Measurements from ENCODE around the gene PTPRE.

The PTPRE gene

GRCh38 chr10:128105383-128105782 is 198.5 kb downstream of the PTPRE start:
- no peak for DNase-seq

GRCh38 chr10:128109707-128110106 is 202.8 kb downstream of the PTPRE start:
- DNase-seq: no peak

DNA sequence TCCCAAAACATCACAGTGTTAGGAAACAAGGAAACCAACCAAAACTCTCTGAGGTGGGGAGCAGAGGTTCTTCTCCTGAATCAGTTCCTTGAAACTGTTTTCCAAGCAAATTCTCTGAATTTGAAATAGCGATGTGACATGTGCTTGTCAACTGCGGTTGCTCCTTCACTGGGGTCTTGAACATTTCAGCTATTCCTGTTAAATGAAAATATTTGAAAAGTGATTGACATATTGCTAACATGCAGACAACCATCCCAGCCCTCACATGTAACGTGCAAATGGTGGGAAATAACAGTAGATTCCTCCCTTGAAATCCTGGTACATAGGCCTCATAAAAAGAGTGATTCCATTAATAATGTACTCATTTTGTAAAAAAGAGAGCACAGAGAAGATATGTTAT is 203.4 kb downstream of the PTPRE start:
- DNase-seq: no peak

GRCh38 chr10:128111696-128112095 is 204.8 kb downstream of the PTPRE start:
- DNase-seq: peak in 1 of 2 donors; percentile 23

- no peak for DNase-seq
Observed at GRCh38 chr10:128113026-128113425, 206.1 kb downstream of the PTPRE start.

DNA sequence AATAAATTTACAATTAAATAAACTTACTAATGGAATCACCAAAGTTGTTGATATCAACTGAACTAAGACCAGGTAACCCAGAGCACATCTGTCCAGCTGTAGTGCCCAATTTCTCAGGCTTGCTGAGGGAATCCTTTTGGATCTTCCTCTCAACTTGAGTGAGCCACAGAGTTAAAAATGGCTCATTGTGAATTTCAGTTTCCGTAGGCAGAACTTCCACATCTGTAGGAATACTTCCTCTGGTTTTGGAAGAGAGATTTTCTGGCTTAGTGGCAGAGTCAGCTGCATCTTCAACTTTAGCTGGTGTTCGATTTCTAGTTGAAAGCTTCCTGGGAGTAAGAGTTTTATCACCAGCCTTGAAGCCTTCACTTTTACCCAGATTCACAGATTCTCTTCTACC is 208.0 kb downstream of the PTPRE start:
- peak in 1 of 2 donors; percentile 51 for DNase-seq

DNA sequence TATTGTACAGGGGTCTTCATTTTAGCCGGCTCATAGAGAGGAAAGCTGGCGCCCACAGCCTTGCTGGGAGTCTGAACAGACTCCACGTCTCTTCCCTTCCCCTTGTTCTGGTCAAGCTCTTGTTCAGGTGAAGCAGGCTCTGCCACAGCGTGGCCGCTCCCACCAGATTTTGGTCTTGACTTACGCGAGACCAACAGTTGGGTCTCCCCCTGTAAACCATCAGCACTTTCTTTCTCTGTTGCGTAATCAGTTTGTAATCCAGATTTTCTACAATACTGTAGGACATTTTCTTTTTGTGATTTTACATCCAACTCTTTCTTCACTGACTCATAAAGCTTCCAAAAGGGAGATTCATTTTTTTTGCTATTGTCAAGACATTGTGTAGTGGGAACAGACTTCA is 208.5 kb downstream of the PTPRE start:
- DNase-seq: no peak

- no peak for DNase-seq
Observed at GRCh38 chr10:128116187-128116586, 209.3 kb downstream of the PTPRE start.

GRCh38 chr10:128116851-128117615 is 210.1 kb downstream of the PTPRE start:
- DNase-seq: no peak

DNA sequence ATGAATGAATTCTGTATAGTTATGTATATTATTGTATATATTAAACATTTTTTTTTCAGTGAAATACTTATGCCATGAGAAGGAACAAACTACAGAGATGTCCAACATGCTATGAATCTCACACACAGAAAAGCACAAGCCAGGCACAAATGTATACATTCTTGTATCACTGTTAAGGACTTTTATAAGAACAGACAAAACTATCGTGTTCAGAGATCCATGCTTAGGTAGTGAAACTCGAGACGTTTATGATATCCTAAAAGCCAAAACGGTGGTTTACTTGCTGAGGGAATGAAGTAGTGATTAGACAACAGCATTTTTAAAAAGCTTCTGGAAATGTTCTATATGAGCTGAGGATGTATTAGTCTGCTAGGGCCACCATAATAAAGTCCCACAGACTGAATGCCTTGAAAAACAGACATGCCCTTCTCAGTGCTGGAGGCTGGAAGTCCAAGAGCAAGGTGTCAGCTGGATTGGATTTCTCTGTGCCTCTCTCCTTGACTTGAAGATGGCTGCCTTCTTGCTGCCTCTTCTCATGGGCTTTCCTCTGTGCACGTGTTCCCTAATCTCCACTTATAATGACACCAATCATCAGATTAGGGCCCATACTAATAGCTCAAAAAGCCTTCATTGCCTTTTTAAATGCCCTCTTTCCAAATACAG is 215.0 kb downstream of the PTPRE start:
- no peak for DNase-seq

DNA sequence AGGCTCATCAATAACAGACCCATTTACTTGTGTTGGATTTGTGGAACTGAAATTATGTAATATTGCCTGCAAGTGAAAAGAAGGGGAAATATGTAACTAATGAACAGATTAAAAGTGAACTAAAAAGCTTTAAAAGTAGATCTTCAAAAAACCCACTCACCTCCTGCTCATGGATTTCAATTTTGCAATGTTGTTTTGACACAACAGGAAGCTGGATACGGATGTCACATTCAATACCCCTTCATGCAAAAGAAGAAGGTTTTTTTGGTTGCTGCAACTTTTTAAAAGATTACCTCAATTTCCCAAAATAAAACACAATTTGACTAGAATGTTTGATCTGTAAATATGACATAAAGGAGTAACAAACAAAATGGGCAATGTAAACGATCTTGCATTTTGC is 216.0 kb downstream of the PTPRE start:
- DNase-seq: peak; percentile 57 to 77

- no peak for DNase-seq
Observed at GRCh38 chr10:128123846-128124245, 216.9 kb downstream of the PTPRE start.

DNA sequence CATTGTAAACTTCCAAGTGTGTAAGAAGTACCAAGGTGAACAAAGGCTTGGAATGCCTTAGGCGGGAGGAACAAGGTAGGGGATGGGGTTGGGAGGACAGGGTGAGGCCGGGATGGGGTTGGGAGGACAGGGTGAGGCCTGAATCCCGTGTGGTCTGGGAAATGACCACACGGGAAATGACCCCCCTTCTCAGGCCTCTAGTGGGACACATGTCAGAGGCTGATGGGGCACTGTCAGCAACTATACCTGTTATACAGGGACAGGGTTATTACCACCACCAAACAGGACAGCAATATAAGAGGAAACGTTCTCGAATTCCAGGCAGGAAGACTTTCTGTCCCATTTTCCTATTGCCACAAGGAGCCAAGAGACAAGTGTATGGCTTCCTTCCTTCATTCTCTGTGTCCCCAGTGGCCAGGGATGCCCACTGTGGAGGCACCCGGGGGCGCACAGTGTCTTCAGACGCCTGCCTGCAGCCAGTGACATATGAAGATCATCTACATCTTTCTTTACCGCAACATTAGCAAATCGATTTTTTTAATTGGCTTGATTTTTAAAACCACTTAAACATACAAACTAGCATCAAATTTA is 218.0 kb downstream of the PTPRE start:
- DNase-seq: no peak

DNA sequence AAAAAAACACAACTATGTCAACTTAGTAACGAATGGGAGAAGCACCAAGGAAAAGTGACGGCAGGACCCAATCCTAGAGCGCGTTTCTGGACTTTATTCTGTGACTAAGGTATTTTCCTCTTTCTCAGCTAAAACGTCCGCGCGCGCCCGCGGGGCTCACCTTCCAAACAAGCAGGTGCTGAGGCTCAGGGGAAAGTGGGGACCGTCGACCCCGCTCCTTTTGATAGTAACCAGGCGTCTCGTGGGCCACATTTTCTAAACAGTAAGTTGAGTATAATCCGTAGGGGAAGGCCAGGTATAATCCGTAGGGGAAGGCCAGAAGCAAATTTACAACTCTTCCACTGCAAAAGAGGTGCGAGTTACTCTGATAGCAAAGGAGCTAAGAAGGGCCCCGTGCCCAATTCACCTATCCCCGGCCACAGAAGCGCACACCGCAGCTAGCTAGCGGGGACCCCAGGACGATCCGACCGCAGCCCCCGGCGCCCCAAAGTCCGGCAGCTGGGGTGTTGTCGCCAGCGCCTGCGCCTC is 218.6 kb downstream of the PTPRE start:
- DNase-seq: no peak

DNA sequence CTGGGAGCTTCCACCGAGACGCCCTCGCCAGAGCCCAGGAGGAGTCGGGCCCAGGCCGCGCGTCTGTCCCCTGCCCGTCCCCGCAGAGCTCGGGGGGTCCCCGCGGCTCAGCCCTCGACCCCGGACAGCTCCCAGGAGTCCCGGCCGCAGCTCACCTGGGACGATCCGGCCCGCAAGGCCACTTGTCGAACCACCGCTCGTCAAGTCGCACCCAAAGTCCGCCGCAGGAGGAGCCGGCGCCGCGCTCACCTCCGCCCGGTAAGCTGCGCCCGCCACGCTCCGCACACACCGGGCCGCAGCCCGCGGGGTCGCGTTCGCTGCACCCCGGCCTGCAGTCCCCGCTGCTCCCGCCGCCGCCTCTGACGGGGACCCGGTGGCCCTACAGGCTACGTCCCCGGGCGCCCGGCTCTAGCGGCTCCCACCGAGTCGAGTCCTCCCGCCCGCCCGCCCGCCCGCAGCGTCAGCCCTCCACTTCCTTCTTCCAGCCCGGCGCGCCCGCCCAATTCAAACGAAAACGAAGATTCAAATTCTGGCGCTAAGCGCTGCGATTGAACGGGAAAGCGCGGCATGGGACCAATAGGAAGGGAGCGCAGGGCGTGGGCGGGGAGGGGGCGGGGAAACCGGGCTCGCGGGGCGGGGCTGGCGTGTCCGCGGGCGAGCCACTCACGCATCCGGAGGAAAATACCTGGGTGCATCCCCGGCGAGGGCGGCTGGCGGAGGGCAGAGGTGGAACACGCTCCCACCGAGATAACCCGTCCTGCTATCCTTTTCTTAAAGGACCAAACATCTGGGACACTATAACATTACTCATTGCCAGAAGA is 219.3 kb downstream of the PTPRE start, which contains the start of gene MKI67:
Gene MKI67 (minus strand): TSS at position 480 of the 821 bp plus-strand sequence. CDS start 756 bp downstream, outside the sequence.
- peak; percentile 95 to 99 for DNase-seq

- no peak for DNase-seq
Observed at GRCh38 chr10:128128582-128128981, 221.7 kb downstream of the PTPRE start.

GRCh38 chr10:128130051-128130450 is 223.1 kb downstream of the PTPRE start:
- peak in 1 of 2 donors; percentile 26 for DNase-seq

Data from inflammatory macrophage treated with lipopolysaccharide for 1 hour (primary cell).